ENCODE data around the gene TMEM44.
"Not testable (repeated sequence)": the region's sequence is repeated elsewhere in the genome, so short reads cannot be mapped to it uniquely, and the experiment has no call there.

Gene TMEM44

DNA sequence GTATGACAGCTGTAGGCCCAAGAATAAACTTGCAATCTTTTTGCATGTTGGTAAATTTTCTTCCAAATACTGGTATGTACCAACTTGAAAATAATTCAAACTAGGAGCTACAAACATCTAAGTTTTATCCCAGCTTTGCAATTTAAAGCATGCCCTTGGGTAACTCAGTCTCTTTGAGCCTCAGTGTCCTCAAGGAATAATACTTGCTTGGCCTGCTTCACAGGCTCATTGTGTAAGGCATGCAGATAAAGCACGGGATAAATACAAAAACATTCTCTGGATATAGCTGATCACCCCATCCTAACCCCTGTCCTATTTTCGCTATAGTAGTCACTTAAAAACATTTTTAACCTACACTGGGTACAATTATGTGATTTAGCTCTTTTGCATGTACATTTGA, 9.6 kb upstream of the TMEM44 start:
- no peak for DNase-seq (ENCODE audit: low read depth, low spot score)

DNA sequence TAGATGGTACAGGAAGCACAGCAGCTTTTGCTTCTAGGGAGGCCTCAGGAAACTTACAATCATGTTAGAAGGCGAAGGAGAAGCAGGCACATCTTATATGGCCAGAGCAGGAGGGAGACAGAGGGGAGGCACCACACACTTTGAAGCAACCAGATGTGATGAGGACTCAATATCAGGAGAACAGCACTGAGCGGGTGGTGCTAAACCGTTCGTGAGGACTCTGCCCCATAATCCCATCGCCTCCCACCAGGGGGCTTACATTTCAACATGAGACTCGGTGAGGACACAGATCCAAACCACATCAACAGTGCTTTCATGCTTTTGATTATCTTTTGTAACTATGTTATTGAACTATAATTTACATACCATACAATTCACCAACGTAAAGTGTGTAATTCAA, 7.6 kb upstream of the TMEM44 start:
- DNase-seq (ENCODE audit: low read depth, low spot score): no peak

DNA sequence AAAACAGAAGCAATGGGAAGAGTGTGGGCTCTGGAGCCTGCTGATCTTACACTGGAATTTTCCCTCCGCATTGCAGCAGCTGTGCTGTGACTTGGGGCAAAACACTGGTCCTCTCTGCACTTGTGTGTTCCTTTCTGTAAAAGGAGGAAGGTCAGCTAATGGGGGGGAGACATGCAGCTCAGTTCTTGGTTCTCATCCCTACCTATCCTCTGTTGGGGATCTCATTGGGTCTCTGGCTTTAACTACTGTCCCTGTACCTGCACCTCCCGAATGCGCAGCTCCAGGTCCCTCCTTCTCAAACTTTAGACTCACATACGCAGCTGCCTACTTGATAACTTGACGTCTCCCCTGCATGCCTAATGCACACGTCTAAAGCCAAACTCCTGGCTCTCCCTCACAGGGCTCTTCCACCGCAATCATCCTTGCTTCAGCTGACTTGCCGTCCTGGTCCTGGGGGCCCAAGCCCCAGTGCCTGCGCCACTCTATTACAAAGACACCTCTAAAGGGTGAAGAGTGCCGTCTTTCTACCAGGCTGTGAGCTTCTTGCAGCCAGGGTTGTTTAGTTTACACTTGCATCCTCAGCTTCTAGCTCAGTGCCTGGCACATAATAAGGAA, 5.9 kb upstream of the TMEM44 start:
- no peak for DNase-seq (ENCODE audit: low read depth, low spot score)

DNA sequence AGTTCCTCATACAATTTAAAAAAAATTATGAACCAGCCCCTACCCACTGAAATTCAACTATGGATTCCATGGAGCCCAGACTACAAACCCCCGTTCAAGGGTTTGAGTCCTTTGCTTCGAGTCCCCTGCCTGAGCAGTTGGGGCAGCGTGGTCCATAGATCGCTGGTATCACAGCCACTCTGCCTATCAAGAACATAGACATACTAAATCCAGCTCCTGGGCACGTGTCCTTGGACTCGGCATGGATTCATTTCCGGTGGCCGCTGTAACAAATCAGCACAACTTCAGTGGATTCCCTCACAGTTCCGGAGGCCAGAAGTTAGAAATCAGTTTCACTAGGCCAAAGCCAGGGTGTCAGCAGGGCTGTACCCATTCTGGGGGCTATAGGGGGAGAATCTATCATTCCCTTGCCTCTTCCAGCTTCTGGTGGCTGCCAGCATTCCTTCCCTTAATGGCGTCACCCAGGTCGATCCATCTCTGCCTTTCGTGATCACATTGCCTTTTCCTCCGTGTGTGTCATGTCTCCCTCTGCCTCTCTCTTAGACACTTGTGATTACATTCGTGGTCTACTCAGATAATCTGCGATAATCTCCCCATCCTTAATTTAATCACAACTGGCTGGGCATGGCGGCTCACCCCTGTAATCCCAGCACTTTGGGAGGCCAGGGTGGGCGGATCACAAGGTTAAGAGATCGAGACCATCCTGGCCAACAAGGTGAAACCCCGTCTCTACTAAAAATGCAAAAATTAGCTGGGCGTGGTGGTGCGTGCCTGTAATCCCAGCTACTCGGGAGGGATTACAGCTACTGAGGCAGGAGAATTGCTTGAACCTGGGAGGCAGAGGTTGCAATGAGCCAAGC, 4.6 kb upstream of the TMEM44 start:
- no peak for DNase-seq (ENCODE audit: low read depth, low spot score)

DNA sequence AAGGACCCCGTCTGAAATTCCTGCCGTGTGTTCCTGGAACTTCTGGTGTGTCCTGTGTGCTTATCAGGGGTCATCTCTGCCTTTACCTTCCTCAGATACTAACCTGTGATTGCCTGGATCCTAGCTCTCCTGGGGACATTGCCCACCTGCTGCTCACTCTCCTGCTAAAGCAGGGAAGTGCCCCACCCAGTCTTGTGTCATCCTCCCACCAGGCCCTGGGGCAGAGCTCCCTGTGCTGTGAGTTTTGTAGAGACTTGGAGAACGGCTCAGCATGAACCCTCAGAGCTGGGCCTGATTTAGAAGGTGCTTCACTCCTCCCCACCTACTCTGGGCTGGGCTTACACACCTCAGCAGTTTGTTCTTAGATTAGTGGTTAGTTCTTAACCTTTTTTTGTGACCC, 3.8 kb upstream of the TMEM44 start:
- DNase-seq (ENCODE audit: low read depth, low spot score): no peak

DNA sequence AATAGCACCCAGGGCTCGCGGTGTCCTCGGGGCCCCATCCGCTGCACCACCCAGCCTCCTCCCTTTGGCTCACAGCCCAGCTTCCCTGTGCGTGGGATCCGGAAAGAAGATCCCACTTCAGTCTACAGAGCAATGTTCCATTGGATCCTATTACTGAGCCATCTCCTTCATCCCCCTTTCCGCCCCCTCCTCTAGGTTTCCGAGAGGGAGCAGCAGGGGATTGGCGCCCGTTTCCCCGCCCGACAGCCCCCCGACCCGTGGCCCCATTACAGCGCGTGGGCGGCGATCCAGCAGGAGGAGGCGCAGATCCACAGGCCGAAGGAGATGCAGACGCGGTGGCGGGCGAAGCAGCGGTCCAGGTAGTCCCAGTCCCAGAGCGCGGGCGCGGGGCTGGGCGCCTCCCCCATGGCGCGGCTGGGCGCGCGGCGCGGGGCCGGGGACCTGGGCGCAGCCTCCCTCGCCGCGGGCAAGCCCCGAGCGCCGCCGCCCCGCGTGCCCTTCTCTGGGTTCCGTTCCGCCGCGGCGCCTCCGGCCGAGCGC, 340 bp downstream of the TMEM44 start:
- no peak for DNase-seq (ENCODE audit: low read depth, low spot score)

DNA sequence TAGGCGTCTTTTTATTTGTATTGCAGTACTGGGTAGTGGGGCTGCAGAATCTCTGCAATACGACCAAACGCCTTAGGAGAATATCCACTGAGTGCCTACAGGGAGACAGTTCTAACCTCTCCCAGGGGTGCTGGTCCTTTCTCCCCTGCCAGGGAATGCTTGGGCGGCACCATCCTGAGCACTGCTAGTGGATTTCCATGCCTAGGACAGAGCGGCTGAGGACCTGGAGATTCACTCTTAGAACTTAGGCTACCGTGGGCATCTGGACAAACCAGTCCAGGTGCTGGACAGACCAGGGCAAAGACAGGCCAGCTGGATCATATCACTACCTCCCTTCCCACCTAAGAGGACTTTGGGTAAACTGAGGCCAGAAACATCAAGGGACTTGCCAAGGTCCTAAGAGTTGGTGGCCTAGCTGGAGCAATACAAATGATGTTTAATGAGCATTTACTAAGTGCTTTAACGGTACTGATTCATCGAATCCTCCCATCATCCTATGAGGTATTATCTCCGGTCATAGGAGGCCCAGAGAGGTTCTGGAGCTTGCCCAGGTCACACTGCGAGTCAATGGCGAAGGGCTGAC, 902 bp downstream of the TMEM44 start:
- DNase-seq (ENCODE audit: low read depth, low spot score): no peak

DNA sequence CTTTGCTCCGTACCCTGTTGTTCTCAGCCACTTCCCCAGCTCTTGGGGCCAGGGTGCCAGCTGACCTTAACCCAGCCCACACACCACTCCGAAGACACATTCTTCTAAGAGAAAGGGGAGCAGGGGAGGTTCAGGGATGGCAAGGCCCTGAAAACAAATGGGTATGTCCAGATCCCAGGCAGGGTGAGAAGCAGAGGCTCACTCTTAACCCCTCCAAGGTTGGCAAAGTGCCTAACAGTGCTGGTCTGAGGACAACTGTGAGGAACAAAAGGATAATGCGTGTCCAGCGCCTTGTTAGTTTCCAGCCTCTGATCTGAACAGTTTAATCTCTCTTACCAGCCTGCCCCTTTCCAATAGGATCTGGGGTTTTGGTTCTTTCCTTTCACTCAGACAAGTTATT, 1.5 kb downstream of the TMEM44 start:
- DNase-seq (ENCODE audit: low read depth, low spot score): no peak

DNA sequence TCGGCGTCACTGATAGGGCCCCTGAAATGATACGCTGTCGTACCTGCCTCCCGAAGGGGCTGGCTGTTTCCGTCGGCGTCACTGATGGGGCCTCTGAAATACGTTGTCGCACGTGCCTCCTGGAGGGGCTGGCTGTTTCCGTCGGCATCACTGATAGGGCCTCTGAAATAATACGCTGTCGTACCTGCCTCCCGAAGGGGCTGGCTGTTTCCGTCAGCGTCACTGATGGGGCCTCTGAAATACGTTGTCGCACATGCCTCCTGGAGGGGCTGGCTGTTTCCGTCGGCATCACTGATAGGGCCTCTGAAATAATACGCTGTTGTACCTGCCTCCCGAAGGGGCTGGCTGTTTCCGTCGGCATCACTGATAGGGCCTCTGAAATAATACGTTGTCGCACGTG, 2.5 kb downstream of the TMEM44 start:
- not testable (repeated sequence) for DNase-seq (ENCODE audit: low read depth, low spot score)

DNA sequence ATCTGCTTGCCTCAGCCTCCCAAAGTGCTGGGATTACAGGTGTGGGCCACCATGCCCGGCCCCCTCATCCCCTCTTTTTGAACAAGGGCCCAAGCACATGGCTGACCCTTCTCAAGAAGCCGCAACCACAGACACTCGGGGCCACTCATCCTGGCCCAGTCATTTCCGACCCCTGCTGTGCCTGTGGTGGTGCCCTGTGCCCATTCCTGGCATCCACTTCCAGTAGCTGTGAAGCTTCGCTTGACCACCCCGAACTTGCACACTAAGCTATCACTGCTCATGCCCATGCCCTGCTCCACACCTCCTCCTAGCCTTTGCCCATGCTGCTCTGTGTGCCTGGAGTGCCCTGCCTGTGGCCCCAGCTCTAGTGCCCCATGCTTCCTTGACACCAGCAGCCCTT, 8.3 kb downstream of the TMEM44 start:
- DNase-seq (ENCODE audit: low read depth, low spot score): no peak

DNA sequence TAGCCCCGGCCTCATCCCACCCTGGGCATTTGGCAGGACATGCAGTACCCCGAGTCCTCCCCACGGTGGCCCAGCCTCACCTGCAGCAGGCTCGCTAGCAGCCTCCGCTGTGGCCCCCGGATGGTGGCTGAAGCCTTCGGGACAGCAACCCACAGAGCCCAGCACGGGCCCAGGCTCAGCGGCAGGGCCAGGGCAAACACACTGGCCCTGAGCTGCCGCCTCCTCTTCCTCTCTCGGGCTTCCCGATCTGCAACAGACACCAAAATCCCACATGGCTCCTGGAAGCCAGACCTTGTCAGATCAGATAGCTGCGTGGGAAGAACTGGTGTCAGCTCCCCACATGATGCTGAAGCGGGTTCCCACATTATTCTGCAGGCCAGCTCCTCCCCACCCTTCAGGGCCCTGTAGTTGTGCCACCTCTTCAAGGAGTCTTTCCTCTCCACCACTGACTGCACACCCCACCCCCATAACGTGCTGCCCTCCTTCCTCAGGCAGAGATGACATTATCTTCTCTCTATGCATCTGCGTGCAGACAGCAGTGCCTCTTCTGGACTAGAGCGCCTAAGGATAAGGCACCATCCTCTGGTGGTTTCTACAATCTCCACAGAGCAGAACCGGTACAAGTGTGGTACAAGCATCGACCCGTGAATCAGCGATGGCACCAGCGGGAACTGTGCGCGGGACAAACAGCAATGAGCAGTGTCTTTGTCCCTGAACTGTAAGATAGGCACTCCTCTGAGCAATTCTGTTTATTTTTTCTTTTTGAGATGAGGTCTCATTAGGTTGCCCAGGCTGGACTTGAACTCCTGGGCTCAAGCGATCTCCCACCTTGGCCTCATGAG, 9.5 kb downstream of the TMEM44 start:
- no peak for DNase-seq (ENCODE audit: low read depth, low spot score)

DNA sequence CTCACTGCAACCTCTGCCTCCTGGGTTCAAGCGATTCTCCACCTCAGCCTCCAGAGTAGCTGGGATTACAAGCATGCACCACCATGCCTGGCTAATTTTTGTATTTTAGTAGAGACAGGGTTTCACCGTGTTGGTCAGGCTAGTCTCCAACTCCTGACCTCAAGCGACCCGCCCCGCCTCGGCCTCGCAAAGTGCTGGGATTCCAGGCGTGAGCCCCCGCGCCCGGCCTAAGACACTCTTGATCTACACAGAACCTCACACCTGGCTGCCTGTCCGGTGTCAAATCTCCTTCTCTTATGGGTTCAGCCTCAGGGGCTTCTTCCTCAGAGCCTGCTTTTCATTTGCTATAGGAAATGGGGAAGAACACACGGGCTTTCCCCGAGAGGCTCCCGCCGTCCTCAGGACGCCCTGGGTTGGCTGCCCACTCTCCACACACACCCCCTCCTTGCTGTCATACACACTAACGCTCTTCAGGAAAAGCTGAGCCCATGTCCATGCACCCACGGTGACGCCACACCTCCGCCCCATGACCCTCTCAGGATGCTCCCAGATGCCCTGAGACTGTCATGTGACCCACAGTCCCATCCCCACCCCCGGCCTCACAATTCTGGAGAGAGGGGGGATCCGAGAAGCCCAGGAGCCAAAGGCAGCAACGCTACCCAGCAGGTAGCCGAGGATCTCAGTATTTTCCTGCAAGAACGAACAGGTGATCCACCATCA, 10.4 kb downstream of the TMEM44 start:
- DNase-seq (ENCODE audit: low read depth, low spot score): no peak

DNA sequence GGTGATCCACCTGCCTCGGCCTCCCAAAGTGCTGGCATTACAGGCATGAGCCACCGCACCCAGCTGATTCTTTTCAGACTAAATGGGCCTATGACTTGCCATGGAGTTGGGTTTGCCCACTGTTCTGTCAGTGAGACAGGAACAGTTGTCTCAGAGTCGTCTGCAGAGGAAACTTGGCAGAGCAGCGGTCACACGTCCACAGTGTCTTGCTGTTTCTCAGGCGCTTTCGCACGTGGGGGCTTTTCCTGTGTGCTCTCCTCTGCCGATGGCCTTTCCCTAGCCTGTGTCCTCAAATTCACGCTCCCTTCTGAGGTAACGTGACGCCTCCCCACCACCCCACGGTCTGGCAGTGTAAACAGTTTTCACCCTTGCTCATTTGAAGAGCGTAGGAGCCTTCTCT, 11.3 kb downstream of the TMEM44 start:
- no peak for DNase-seq (ENCODE audit: low read depth, low spot score)

DNA sequence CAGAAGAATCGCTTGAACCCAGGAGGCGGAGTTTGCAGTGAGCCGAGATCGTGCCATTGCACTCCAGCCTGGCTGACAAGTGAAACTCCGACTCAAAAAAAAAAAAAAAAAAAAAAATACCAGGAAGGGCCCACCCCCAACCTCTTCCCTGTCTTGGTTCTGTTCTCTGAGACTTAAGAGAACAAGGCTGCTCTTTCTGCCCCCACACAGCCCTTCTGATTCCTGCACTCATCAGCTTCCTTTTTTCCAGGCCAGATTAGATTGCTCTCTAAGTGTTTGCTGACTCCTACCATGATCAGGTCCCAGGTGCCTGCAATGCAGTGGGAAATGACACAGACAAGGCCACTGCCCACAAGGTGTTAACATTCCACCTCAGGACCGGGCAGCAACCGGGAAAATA, 13.0 kb downstream of the TMEM44 start:
- DNase-seq (ENCODE audit: low read depth, low spot score): no peak

DNA sequence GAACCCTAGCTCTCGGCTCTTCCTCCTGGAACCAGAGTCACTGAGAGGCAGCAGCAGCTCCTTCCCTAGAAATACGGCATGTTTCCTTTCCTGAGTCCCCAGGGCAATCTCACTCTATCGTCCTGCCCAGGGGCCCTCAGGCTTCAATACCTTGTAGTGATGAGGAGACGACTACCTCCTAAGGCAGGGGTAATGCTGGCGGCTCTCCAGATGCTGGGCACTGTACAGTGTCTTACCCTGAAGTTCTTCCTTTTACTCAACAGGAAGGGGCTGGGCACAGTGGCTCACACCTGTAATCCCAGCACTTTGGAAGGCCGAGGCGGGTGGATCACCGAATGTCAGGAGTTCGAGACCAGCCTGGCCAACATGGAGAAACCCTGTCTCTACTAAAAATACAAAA, 13.5 kb downstream of the TMEM44 start:
- DNase-seq (ENCODE audit: low read depth, low spot score): no peak

DNA sequence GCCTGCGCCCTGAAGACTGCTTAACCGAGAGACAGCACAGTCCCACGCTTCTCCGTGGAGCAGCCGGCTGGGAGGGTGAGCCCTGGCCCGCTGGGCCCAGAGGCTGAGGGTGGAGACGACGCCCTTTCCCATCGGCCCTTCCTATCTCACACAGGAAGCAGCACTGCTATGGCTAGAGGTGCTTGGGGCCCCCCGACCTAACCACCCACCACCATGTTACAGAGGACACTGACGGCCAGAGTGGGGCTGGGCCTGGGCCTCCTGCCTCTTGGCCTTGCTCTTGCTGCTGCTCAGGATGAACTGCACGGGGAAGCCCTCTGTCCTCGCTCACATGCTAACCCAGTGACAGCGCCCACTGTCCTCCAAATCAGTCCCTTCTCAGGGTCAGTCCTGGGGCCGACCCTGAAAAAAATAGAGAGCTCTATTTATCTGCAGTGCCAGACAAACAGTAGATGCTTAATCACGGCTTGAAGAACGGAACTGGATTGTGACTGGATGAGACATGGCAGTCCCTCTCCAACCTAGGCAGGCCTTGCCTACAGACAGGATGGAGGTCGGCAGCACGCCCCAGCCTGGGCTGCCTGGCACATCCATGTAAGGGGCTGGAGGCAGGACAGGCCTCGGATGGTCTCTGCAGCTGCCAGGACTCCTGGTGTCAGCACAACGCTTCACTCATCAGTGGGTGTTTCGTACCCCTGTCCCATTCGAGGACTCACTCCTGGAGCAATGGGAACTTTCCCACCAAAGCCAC, 14.2 kb downstream of the TMEM44 start:
- DNase-seq (ENCODE audit: low read depth, low spot score): no peak

DNA sequence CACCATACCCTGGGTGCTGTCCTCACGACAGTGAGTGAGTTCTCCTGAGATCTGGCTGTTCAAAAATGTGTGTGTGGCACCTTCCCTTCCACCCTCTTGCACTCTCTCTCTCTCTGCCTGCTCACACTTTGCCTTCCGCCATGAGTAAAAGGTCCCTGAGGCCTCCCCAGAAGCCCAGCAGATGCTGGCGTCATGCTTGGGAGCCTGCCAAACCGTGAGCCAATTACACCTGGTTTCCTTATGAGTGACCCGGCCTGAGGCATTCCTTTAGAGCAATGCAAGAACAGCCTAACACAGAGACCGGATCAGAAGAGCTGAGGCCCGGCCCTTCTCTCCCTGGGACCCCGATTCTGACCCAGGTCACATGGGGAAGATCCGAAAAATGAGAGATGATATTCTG, 15.4 kb downstream of the TMEM44 start:
- DNase-seq (ENCODE audit: low read depth, low spot score): no peak

DNA sequence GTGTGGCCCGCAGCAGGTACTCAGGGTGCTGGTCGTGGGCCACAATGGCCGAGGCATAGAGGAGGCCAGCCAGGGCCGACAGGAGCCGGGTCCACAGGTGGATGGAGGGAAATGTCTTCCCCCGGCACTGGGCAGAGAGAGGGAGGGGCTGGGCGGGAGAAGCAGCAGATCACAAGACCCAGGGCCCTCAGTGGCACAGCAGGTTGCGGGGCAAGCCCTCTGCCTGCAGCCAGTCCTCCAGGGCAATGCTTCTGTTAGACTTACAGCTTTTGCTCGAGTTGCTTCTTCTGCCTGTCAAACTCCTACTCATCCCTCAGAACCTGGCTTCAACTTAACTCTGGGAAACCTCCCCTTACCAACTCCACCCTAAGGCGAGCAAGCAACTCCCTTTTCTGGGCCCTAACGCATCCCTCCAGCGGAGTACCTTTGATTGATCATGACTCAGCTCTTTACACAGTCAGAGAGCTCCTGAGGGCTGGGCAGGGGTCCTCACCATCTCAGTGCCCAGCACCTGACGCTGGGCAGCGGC, 16.0 kb downstream of the TMEM44 start:
- no peak for DNase-seq (ENCODE audit: low read depth, low spot score)

DNA sequence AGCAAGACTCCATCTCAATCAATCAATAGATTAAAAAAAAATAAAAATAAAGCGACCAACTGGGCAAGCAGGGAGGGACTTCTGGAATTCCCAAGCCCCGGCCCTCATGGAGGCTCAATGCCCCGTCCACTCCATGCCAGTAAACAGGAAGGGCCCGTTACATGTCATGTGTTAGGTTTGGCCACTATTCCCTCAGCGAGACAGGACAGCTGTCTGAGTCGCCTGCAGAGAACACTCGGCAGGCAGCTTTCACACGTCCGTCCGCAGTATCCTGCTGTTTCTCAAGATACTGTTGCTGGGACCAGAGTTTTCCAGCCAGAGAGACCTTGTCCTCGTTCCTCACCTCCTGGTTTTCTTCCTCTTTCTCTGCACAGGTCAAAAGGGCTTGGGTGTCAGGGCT, 18.0 kb downstream of the TMEM44 start:
- no peak for DNase-seq (ENCODE audit: low read depth, low spot score)

DNA sequence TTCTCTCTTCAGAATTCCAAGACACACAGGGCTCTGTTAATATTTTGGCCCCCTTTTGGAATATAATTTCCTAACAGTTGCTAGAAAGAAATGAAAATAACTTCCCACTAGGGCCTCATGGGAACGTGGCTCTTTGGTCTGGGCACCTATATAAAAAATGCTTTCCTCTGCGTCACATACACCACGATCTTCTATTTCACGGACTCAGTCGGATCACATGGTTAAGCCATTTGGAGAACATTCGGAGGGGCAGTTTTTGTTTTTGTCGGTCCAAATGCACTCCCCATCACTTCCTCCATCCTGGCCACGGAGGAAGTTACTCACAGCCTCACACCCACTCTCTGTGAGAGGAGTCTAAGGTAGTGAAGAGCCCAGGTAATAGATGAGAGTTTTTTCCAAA, 21.0 kb downstream of the TMEM44 start:
- DNase-seq (ENCODE audit: low read depth, low spot score): no peak

All from activated naive CD8-positive, alpha-beta T cell treated with anti-CD3 and anti-CD28 coated beads, Interleukin-2, amount 50 U/mL, for 16 hours (primary cell).